Measurements from ENCODE around the gene ZFP36L1. TPM values are rescaled to one million over a fixed set of nuclear protein-coding genes. Genes with fewer than 3 reads are reported as not detected.

The ZFP36L1 gene
- total and polyA plus RNA-seq, 10 of the 15 experiments (the other 5 are each of a cell fraction or from before 2014, with no cell fraction given) = 22.0 to 184 (median 66.1) TPM

DNA sequence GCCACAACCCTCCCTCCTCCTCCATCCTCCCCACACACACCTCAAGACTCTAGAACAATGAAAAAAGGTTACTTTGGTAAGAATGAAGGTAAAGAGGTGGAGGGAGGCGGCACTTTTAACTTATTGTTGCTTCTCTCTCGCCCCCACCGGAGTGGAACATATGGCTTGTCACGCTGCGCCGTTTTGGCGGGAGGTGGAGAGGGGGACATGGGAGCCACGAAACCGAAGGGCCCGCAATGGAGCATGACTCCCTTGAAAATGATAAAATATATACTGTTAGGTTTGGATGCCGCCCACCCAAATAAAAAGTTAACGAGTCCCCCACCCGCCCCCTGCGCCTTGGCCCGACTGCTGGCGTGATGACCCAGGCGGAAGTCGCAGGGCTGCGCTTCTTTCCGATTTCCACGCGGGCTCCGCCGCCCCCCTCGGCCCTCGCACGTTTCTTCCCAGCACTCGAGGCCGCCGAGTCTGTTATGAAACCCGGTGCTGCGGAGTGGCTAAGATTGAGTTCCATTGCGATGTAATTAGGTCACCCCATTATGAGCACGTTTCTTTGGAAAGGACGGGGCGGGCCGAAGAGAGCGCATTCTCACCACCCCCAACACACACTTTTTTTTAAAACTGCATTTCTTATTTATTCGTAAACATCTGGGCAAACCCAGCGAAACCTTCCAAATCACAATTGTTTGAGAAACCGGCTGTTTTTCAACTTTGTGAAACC is 1.4 kb upstream of the ZFP36L1 start (continued):
- TF ChIP-seq, protein P1, sequence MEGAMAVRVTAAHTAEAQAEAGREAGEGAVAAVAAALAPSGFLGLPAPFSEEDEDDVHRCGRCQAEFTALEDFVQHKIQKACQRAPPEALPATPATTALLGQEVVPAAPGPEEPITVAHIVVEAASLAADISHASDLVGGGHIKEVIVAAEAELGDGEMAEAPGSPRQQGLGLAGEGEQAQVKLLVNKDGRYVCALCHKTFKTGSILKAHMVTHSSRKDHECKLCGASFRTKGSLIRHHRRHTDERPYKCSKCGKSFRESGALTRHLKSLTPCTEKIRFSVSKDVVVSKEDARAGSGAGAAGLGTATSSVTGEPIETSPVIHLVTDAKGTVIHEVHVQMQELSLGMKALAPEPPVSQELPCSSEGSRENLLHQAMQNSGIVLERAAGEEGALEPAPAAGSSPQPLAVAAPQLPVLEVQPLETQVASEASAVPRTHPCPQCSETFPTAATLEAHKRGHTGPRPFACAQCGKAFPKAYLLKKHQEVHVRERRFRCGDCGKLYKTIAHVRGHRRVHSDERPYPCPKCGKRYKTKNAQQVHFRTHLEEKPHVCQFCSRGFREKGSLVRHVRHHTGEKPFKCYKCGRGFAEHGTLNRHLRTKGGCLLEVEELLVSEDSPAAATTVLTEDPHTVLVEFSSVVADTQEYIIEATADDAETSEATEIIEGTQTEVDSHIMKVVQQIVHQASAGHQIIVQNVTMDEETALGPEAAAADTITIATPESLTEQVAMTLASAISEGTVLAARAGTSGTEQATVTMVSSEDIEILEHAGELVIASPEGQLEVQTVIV (IDR thresholded peaks at IDR 0.05; ENCODE audit: borderline replicate concordance, partially characterized antibody) = no peak
- TF ChIP-seq RAD51 (IDR thresholded peaks at IDR 0.05) = no peak; the same call in 1 of the 2 replicates
- TF ChIP-seq SRF (IDR thresholded peaks at IDR 0.05; ENCODE audit: low read depth in 2 of 2, low read length in 2 of 2) = no peak
- TF ChIP-seq SP1 (IDR thresholded peaks at IDR 0.05; ENCODE audit: low read depth, low read length) = no peak
- TF ChIP-seq BMI1 (IDR thresholded peaks at IDR 0.05; ENCODE audit: borderline replicate concordance) = no peak
- no peak for TF ChIP-seq SUPT20H (IDR thresholded peaks at IDR 0.05; ENCODE audit: borderline replicate concordance, control insufficient read depth, low read depth, low read length)
- TF ChIP-seq LARP7 (IDR thresholded peaks at IDR 0.05) = 0 out of 2 replicates have a peak, but pooled peaks have one; percentile 41
- TF ChIP-seq GATAD2B (conservative IDR thresholded peaks at IDR 0.05; ENCODE audit: low read depth) = no peak
- TF ChIP-seq, protein P2, sequence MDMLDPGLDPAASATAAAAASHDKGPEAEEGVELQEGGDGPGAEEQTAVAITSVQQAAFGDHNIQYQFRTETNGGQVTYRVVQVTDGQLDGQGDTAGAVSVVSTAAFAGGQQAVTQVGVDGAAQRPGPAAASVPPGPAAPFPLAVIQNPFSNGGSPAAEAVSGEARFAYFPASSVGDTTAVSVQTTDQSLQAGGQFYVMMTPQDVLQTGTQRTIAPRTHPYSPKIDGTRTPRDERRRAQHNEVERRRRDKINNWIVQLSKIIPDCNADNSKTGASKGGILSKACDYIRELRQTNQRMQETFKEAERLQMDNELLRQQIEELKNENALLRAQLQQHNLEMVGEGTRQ (IDR thresholded peaks at IDR 0.05; ENCODE audit: borderline replicate concordance, low read depth, low read length) = no peak
- TF ChIP-seq RAD21 (IDR thresholded peaks at IDR 0.05; ENCODE audit: insufficient read depth, low read depth, low read length) = no peak
- TF ChIP-seq YBX1 (IDR thresholded peaks at IDR 0.05) = no peak
- TF ChIP-seq, protein P3, sequence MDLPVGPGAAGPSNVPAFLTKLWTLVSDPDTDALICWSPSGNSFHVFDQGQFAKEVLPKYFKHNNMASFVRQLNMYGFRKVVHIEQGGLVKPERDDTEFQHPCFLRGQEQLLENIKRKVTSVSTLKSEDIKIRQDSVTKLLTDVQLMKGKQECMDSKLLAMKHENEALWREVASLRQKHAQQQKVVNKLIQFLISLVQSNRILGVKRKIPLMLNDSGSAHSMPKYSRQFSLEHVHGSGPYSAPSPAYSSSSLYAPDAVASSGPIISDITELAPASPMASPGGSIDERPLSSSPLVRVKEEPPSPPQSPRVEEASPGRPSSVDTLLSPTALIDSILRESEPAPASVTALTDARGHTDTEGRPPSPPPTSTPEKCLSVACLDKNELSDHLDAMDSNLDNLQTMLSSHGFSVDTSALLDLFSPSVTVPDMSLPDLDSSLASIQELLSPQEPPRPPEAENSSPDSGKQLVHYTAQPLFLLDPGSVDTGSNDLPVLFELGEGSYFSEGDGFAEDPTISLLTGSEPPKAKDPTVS (IDR thresholded peaks at IDR 0.05; ENCODE audit: low read depth, low read length) = no peak
- TF ChIP-seq ZZZ3 (IDR thresholded peaks at IDR 0.05; ENCODE audit: control insufficient read depth, insufficient read length, low read depth) = no peak
- TF ChIP-seq HCFC1 (IDR thresholded peaks at IDR 0.05; ENCODE audit: low read length) = no peak
- TF ChIP-seq, protein P4, sequence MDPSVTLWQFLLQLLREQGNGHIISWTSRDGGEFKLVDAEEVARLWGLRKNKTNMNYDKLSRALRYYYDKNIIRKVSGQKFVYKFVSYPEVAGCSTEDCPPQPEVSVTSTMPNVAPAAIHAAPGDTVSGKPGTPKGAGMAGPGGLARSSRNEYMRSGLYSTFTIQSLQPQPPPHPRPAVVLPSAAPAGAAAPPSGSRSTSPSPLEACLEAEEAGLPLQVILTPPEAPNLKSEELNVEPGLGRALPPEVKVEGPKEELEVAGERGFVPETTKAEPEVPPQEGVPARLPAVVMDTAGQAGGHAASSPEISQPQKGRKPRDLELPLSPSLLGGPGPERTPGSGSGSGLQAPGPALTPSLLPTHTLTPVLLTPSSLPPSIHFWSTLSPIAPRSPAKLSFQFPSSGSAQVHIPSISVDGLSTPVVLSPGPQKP (IDR thresholded peaks at IDR 0.05; ENCODE audit: low read depth, low read length) = no peak
- TF ChIP-seq BRCA1 (IDR thresholded peaks at IDR 0.05; ENCODE audit: low read depth, low read length) = no peak
- TF ChIP-seq RB1 (IDR thresholded peaks at IDR 0.05; ENCODE audit: borderline replicate concordance) = peak; percentile 32; the same call in 1 of the 2 replicates
- TF ChIP-seq, protein P5, sequence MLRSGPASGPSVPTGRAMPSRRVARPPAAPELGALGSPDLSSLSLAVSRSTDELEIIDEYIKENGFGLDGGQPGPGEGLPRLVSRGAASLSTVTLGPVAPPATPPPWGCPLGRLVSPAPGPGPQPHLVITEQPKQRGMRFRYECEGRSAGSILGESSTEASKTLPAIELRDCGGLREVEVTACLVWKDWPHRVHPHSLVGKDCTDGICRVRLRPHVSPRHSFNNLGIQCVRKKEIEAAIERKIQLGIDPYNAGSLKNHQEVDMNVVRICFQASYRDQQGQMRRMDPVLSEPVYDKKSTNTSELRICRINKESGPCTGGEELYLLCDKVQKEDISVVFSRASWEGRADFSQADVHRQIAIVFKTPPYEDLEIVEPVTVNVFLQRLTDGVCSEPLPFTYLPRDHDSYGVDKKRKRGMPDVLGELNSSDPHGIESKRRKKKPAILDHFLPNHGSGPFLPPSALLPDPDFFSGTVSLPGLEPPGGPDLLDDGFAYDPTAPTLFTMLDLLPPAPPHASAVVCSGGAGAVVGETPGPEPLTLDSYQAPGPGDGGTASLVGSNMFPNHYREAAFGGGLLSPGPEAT (IDR thresholded peaks at IDR 0.05; ENCODE audit: low read depth) = no peak
- TF ChIP-seq SMAD5 (IDR thresholded peaks at IDR 0.05; ENCODE audit: low read depth) = 0 out of 2 replicates have a peak, but pooled peaks have one; percentile 31

Data from GM12878 (cell line).